ENCODE measurements around the gene FAM83F.

The FAM83F gene

DNA sequence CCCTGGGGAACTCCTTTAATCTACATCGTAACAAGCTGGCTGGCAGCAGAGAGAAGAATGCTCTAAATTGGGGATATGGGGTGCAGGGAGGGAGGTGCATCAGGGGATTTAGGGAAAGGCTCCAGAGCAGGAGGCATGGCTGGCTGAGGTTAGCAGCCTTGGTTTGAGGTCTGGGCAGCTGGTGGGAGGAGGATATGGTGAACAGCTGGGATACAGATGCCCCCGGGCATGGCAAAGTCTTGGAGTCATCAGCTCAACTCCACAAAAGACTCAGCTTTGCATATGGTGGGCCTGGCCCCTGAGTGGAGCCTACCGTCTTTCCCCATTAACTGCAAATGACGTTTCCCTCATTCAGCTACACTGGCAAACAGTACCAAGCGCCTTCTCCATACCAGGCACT, 5.4 kb downstream of the FAM83F start:
- TF ChIP-seq, protein P1, sequence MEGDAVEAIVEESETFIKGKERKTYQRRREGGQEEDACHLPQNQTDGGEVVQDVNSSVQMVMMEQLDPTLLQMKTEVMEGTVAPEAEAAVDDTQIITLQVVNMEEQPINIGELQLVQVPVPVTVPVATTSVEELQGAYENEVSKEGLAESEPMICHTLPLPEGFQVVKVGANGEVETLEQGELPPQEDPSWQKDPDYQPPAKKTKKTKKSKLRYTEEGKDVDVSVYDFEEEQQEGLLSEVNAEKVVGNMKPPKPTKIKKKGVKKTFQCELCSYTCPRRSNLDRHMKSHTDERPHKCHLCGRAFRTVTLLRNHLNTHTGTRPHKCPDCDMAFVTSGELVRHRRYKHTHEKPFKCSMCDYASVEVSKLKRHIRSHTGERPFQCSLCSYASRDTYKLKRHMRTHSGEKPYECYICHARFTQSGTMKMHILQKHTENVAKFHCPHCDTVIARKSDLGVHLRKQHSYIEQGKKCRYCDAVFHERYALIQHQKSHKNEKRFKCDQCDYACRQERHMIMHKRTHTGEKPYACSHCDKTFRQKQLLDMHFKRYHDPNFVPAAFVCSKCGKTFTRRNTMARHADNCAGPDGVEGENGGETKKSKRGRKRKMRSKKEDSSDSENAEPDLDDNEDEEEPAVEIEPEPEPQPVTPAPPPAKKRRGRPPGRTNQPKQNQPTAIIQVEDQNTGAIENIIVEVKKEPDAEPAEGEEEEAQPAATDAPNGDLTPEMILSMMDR (IDR thresholded peaks at IDR 0.05; ENCODE audit: extremely low read depth, insufficient read depth, missing control alignments), result no peak
- in situ Hi-C loops (cut with MboI; ENCODE audit: low pct_unique_long_range_greater_than_20kb, low sequenced_read_pairs, unreplicated experiment), result no loop called here
- no peak for DNase-seq (ENCODE audit: low spot score)

DNA sequence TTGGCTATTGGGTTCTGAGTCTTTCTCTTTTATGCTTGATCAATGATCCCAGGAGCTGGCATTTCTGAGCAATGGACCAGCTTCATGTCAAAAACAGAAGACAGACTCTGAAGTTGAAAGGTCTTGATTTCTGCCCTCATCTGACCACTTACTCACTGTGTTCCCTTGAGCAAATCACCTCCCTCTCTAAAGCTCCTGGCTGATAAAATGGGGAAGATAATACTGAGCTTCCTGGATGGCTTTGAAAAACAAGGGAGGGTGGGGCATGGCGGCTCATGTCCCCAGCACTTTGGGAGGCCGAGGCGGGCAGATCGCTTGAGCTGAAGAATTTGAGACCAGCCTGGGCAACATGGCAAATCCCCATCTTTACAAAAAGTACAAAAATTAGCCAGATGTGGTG, 6.4 kb downstream of the FAM83F start:
- DNase-seq (ENCODE audit: low spot score), result no peak
- TF ChIP-seq, protein P1 (IDR thresholded peaks at IDR 0.05; ENCODE audit: extremely low read depth, insufficient read depth, missing control alignments), result no peak
- in situ Hi-C loops (cut with MboI; ENCODE audit: low pct_unique_long_range_greater_than_20kb, low sequenced_read_pairs, unreplicated experiment), result no loop called here

DNA sequence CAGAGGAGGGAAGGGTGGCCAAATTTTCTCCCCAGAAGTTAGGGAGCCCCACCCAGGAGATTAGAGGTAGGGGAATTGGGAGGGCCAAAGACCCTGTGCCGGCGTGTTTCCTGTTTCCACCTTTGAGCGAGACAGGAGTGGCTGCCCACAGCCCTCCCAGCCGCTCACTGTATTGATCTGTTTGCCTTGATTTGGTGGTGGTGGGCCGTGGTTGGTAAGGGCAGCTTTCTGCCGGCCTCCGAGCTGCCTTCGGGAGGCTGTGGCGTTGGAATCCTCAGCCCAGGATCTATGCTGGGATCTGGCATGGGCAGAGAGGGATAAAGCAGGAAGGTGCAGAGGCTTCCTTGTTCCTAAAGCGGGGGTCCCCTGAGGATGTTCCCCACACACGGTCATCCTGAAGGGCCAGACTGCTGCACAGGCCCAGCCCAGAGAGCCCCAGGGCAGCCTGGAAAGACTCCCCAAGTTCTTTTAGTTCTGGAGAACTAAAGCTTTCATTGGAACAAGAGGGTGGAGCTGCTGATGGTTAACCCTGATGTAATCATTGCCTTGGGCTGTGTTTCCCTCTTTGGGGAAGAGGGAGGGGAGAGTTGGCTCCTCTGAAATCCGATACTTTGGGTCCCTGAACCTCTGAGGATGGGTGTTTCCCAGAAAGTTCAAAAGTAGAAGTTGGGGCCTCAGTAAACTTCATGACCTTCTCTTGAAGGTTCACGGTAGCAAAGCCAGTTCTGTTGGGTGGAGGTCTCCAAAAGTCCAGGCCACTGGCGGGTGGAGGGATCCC, 7.2 kb downstream of the FAM83F start:
- in situ Hi-C loops (cut with MboI; ENCODE audit: low pct_unique_long_range_greater_than_20kb, low sequenced_read_pairs, unreplicated experiment), result no loop called here
- no peak for DNase-seq (ENCODE audit: low spot score)
- TF ChIP-seq, protein P1 (IDR thresholded peaks at IDR 0.05; ENCODE audit: extremely low read depth, insufficient read depth, missing control alignments), result no peak

DNA sequence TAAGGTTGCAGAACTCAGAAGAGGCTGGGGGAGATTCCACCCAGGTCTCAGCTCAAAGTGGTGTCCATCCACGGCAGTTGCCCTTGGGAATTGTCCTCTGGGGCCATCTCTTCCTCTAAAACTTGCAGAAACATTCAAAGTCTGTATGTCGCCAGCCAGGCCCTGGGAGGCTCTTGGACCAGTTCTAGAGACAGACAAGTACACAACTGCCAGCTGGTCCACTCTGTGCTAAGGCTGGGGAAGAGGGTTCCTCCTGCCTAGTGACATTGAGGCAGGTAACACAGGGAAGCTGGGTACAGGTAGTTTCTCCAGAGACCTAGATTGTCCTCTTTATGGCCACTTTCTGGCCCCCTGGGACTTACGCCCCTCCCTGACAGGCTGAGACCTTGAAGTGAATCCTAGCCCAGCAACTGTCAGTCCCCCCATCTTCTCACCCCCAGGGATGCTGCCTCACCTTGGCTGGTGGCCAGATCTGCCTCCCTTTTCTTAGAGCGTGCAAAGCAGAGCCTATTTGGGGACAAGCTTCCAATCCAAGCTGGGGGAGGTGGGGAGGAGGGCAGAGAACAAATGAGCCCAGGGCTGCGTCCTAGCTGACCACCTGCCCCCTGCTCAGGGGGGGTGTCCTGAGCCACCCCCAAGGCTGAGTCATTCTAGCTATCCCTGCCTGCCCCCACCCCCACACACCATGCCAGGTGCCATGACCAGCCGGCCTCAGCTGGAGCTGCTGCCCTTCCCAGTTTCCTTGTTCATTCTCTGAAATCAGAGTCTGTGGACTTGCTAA, 8.4 kb downstream of the FAM83F start:
- in situ Hi-C loops (cut with MboI; ENCODE audit: low pct_unique_long_range_greater_than_20kb, low sequenced_read_pairs, unreplicated experiment), result no loop called here
- no peak for DNase-seq (ENCODE audit: low spot score)
- TF ChIP-seq, protein P1 (IDR thresholded peaks at IDR 0.05; ENCODE audit: extremely low read depth, insufficient read depth, missing control alignments), result no peak

DNA sequence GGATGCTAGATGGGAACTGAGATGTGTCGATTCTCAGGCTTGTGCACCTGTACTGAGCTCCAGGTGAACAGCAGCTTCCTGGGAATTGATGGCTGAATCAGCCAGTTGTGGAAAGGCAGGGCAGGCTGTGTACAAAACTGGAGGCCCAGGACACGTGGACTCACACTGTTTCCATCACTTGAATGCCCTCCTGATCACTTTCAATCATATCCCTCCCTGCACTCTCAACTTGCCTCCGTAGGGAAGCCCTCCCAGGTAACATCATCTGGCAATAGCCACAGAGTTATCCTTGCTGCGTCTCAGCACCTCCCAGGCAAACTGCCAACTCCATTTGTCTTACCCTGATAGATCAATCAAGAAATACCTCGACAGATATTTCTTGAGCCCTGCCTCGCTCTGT, 10.1 kb downstream of the FAM83F start:
- DNase-seq (ENCODE audit: low spot score), result no peak
- TF ChIP-seq, protein P1 (IDR thresholded peaks at IDR 0.05; ENCODE audit: extremely low read depth, insufficient read depth, missing control alignments), result no peak
- in situ Hi-C loops (cut with MboI; ENCODE audit: low pct_unique_long_range_greater_than_20kb, low sequenced_read_pairs, unreplicated experiment), result no loop called here

DNA sequence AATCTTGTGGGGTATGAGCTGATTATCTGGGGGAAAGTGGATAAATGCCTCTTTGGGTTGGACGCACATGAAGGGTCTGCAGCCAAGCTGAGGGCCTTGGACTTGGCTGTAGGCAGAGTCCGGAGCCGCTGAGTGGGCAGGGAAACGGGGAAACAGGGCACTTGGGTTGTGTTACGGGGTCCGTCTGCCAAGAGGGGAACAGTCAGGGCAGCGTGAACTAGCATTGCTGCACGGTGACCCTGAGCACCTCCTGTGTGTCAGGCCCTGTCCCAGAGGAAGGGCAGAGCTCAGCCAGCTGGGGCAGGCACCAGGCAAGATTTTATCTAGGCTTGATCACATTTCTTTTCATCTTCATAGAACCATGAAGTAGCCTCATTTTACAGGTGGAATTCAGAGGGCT, 11.9 kb downstream of the FAM83F start:
- in situ Hi-C loops (cut with MboI; ENCODE audit: low pct_unique_long_range_greater_than_20kb, low sequenced_read_pairs, unreplicated experiment), result no loop called here
- TF ChIP-seq, protein P1 (IDR thresholded peaks at IDR 0.05; ENCODE audit: extremely low read depth, insufficient read depth, missing control alignments), result no peak
- no peak for DNase-seq (ENCODE audit: low spot score)

All from GM13977 (cell line).